ENCODE data around the gene FBRSL1.
"Not testable (repeated sequence)": the region's sequence is repeated elsewhere in the genome, so short reads cannot be mapped to it uniquely, and the experiment has no call there.

The FBRSL1 gene

DNA sequence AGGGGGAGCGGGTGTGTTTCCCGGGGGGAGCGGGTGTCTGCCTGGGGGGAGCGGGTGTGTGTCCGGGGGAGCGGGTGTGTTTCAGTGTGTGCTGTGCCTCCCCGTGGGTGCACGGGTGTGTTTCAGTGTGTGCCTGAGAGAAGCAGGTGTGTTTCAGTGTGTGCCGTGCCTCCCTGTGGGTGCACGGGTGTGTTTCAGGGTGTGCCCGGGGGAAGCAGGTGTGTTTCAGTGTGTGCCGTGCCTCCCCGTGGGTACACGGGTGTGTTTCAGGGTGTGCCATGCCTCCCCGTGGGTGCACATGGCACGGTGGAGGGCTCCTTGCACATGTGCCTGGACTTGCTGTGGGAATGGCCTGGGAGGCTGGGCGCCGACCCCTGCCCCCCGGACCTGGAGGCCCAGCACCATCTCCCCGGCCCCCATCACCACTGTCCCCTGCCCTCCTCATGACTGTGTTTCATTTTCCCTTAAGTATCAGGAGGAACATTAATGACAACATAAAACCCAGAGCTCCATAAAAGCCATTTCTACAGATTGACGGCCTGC, 38.7 kb downstream of the FBRSL1 start:
- TF ChIP-seq, protein P1, sequence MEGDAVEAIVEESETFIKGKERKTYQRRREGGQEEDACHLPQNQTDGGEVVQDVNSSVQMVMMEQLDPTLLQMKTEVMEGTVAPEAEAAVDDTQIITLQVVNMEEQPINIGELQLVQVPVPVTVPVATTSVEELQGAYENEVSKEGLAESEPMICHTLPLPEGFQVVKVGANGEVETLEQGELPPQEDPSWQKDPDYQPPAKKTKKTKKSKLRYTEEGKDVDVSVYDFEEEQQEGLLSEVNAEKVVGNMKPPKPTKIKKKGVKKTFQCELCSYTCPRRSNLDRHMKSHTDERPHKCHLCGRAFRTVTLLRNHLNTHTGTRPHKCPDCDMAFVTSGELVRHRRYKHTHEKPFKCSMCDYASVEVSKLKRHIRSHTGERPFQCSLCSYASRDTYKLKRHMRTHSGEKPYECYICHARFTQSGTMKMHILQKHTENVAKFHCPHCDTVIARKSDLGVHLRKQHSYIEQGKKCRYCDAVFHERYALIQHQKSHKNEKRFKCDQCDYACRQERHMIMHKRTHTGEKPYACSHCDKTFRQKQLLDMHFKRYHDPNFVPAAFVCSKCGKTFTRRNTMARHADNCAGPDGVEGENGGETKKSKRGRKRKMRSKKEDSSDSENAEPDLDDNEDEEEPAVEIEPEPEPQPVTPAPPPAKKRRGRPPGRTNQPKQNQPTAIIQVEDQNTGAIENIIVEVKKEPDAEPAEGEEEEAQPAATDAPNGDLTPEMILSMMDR (IDR thresholded peaks at IDR 0.05; ENCODE audit: borderline replicate concordance, control extremely low read depth, extremely low read depth, insufficient read depth, missing control alignments), result no peak
- in situ Hi-C loops (cut with MboI; ENCODE audit: low sequenced_read_pairs, unreplicated experiment), result no loop called here
- DNase-seq (ENCODE audit: low spot score), result no peak

DNA sequence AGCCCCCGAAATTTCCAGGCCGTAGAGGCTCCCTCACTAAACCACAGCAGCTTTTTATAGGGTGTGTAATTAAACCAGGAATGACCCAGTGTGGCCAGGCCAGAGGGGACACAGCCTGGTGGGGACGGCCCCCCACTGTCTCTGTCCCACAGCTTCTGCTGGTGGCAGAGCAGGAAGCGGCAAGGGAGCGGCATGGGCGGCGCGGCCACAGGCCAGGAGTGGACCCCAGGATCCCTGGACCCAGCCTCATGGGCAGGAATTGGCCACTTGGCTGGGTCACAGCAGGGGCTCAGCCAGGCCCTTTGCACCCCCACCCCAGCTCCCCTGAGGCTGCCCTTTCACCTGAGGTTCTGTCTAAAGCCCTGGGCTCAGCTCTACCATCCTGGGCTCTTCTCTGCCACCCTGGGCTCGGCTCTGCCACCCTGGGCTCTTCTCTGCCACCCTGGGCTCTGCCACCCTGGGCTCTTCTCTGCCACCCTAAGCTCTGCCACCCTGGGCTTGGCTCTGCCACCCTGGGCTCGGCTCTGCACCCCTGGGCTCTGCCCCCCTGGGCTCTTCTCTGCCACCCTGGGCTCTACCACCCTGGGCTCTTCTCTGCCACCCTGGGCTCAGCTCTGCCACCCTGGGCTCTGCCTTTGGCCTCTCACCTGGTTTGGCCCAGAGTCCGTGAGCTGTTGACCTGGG, 39.3 kb downstream of the FBRSL1 start:
- in situ Hi-C loops (cut with MboI; ENCODE audit: low sequenced_read_pairs, unreplicated experiment), result no loop called here
- TF ChIP-seq, protein P1 (IDR thresholded peaks at IDR 0.05; ENCODE audit: borderline replicate concordance, control extremely low read depth, extremely low read depth, insufficient read depth, missing control alignments), result no peak
- no peak for DNase-seq (ENCODE audit: low spot score)

DNA sequence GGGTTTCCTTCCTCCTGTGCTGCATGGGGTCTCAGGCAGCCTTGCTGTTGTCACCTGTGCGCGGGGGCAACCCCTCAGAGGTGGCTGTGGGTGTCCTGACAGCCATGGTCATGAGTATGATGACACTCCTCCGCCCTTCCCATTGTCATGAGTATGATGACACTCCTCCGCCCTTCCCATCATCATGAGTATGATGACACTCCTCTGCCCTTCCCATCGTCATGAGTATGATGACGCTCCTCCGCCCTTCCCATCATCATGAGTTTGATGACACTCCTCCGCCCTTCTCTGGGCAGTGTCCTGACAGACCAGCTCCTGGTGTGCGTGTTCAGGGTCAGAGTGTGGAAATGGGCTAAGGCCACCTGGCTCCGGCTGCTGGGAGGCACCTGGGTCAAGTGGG, 40.0 kb downstream of the FBRSL1 start:
- in situ Hi-C loops (cut with MboI; ENCODE audit: low sequenced_read_pairs, unreplicated experiment), result no loop called here

DNA sequence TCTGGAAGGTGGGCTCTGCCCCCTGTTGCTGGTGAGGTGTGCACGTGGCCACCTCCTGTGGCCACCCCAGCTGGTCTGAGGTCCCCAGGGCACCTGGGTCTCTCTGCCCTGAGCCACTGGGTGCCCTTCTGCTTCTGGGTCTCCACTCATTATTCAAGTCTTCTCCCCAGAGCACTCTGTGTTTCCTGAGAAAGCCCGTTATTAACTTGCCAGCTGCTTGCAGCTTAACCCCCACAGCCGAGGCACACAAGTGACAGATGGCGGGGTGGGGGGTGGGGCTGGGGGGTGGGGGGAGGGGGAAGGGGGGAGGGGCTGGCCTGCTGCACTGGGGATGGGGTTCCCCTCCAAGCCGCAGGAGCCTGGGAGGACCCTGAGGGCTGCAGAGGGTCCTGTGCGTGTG, 40.5 kb downstream of the FBRSL1 start:
- TF ChIP-seq, protein P1 (IDR thresholded peaks at IDR 0.05; ENCODE audit: borderline replicate concordance, control extremely low read depth, extremely low read depth, insufficient read depth, missing control alignments), result no peak
- no peak for DNase-seq (ENCODE audit: low spot score)
- in situ Hi-C loops (cut with MboI; ENCODE audit: low sequenced_read_pairs, unreplicated experiment), result no loop called here

More for the DNA sequence above, 40.0 kb downstream of the FBRSL1 start:
- TF ChIP-seq, protein P1 (IDR thresholded peaks at IDR 0.05; ENCODE audit: borderline replicate concordance, control extremely low read depth, extremely low read depth, insufficient read depth, missing control alignments), result no peak
- DNase-seq (ENCODE audit: low spot score), result no peak

DNA sequence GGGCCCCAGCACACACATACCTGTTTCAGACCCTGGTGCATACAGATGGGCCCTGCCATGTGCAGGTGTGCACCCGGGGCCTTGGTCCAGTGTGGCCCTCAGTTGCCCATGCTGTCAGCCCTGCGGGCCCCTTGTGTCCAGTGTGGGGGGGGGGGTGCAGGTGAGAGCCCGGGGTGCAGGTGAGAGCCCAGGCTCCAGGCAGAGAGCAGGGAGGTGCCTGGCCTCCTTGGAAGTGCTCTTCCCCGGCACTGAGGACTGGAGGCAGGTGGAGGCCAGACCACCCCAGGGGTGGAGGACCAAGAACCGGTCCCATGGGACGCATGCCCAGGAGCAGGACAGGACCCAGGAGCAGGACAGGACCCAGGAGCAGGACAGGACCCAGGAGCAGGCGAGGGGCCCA, 40.9 kb downstream of the FBRSL1 start:
- TF ChIP-seq, protein P1 (IDR thresholded peaks at IDR 0.05; ENCODE audit: borderline replicate concordance, control extremely low read depth, extremely low read depth, insufficient read depth, missing control alignments), result no peak
- DNase-seq (ENCODE audit: low spot score), result no peak
- in situ Hi-C loops (cut with MboI; ENCODE audit: low sequenced_read_pairs, unreplicated experiment), result no loop called here

DNA sequence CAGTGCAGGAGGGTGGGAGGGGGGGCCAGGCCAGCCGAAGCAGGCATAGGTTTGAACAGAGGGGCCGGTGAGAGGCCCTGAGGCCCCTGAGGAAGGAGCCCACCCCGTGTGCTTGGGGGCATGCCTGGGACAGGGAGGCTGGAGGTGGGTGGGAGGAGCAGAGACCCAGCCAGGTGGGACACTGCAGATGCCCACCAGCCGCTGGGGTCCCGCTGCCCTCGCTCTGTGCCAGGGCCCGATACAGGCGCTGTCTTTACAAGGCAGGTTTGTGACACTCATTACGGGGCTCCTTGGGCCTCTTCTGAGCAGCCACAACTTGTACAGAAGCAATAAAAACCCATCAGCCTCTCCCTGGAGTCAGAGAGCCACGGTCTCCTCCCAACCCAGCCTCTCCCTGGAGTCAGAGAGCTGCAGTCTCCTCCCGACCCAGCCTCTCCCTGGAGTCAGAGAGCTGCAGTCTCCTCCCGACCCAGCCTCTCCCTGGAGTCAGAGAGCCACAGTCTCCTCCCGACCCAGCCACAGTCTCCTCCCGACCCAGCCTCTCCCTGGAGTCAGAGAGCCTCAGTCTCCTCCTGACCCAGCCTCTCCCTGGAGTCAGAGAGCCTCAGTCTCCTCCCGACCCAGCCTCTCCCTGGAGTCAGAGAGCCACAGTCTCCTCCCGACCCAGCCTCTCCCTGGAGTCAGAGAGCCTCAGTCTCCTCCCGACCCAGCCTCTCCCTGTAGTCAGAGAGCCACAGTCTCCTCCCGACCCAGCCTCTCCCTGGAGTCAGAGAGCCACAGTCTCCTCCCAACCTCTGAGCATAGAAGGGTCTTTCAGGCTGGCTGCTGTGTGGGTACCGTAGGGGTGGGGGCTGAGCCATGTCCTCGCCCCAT, 43.0 kb downstream of the FBRSL1 start:
- in situ Hi-C loops (cut with MboI; ENCODE audit: low sequenced_read_pairs, unreplicated experiment); DNase-seq (ENCODE audit: low spot score): not testable (repeated sequence)

DNA sequence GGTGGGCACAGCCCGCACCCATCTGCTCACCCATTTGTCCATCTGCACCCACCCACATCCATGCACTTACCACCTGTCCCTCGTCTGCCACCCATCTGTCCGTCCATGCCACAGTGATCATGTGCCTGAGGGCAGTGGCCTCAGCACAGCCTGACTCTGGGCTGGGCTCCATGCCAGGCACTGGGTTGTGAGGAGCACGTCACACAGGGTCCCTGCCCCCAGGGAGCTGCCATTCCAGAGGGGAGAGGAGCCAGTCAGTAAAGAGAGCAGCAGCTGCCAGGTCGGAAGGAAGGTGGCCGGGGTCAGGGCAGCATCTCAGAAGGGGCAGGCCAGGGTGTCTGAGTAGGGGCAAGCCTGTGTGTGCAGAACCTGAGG, 43.6 kb downstream of the FBRSL1 start:
- in situ Hi-C loops (cut with MboI; ENCODE audit: low sequenced_read_pairs, unreplicated experiment), result no loop called here
- no peak for DNase-seq (ENCODE audit: low spot score)
- TF ChIP-seq, protein P1 (IDR thresholded peaks at IDR 0.05; ENCODE audit: borderline replicate concordance, control extremely low read depth, extremely low read depth, insufficient read depth, missing control alignments), result no peak
